Mucosa of rectum (tissue), 2 donors: ENCODE results near the gene PCLAF.
"Not testable (repeated sequence)": the region's sequence is repeated elsewhere in the genome, so short reads cannot be mapped to it uniquely, and the experiment has no call there.

Source experiments
- H3K27ac ChIP-seq, 2 donors: one replicate each; pipeline ENCODE4 v1.7.0; 2013; ENCODE audit warnings: inconsistent platforms in 2 of 2, low read depth in 2 of 2, low read length in 2 of 2
- H3K27me3 ChIP-seq, 2 donors: one replicate each; pipeline ENCODE4 v1.7.0; 2013; ENCODE audit warnings: low read length in 2 of 2; ENCODE audit not compliant: control insufficient read depth in 2 of 2, insufficient read depth in 2 of 2
- H3K36me3 ChIP-seq, 2 donors: one replicate each; pipeline ENCODE4 v1.7.0; 2013; ENCODE audit warnings: low read length in 2 of 2; ENCODE audit not compliant: control insufficient read depth in 2 of 2, insufficient read depth in 2 of 2
- H3K4me1 ChIP-seq, 2 donors: one replicate each; pipeline ENCODE4 v1.7.0; 2013; ENCODE audit warnings: low read length in 2 of 2, mild to moderate bottlenecking in 1 of 2; ENCODE audit not compliant: control insufficient read depth in 2 of 2, insufficient read depth in 2 of 2
- H3K4me3 ChIP-seq, 2 donors: one replicate each; pipeline ENCODE4 v1.7.0; 2013; ENCODE audit warnings: low read length in 2 of 2
- H3K9ac ChIP-seq, 2 donors: one replicate each; pipeline ENCODE4 v1.7.0; 2013; ENCODE audit warnings: low read length in 2 of 2, low read depth in 1 of 2, mild to moderate bottlenecking in 1 of 2
- H3K9me3 ChIP-seq, 2 donors: one replicate each; pipeline ENCODE4 v1.7.0; 2013; ENCODE audit warnings: low read length in 2 of 2; ENCODE audit not compliant: control insufficient read depth in 2 of 2
- donor health status: healthy.
- donor health status: Normal muscosa, but diverticular disease.

The PCLAF gene

DNA sequence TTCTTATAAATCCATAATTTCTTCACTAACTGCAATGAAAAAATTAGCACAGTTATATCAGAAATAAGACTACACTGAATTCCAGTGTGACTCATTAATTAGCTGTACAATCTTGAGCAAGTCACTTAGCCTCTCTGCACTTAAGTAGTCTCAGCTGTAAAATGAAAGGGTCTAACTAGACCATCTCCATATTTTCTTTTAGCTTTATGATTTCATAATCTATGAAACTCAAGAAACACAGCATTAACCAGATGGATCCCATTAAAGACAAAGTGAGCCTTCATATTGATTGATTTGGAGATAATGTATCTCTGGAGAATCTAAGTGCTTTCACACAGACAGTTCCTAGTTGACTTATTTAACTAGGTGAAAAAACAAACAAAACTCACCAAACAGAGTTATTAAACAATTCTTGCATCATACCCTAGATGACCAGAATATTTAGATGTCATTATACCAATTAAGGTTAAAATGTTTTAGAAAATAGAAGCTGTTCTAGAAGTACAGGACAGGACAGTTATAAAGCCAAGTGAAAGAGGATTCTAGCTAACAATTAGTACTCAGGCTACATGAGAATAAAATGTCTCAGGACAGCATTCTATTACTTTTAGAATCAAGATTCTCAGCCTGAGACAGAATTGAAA lies 36.5 kb downstream of the PCLAF start:
- H3K4me3 ChIP-seq = no peak overlapping the region
- H3K9ac ChIP-seq = no peak overlapping the region
- peaks cover 0 to 8% of the 10 kb centered on the region in 2 donors for H3K36me3 ChIP-seq
- peaks cover 0 to 3% of the 10 kb centered on the region in 2 donors for H3K4me1 ChIP-seq
- H3K27ac ChIP-seq = no peak overlapping the region
- no peaks in the 10 kb centered on the region for H3K9me3 ChIP-seq
- H3K27me3 ChIP-seq = no peaks in the 10 kb centered on the region

DNA sequence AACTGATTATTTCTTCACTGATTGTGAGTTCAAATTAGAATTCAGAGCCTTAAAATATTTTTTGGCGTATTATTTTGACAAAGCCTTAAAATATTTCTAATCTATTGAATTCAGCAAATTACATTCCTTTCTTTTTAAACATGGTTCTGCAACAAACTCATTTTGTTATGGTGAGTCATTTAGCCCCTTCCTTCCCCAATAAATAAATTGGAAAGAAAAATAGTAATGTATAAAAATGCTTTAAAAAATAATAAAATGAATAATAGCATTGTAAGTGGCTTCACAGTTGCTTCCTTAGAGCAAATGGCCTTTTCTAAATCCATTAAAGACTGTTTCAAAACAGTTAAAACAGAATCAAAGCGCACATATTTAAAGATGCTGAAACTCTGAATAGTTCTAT lies 37.4 kb downstream of the PCLAF start:
- no peak overlapping the region for H3K27ac ChIP-seq
- no peaks in the 10 kb centered on the region for H3K27me3 ChIP-seq
- no peaks in the 10 kb centered on the region for H3K9me3 ChIP-seq
- no peak overlapping the region for H3K4me3 ChIP-seq
- H3K36me3 ChIP-seq = peaks cover 0 to 8% of the 10 kb centered on the region in 2 donors
- peaks cover 0 to 3% of the 10 kb centered on the region in 2 donors for H3K4me1 ChIP-seq
- H3K9ac ChIP-seq = no peak overlapping the region

- Histone ChIP-seq H3K27me3 (no peaks in the 10 kb centered on the region), H3K9me3 (no peaks in the 10 kb centered on the region), H3K27ac (no peak overlapping the region), H3K4me3 (no peak overlapping the region), H3K36me3 (peaks cover 0 to 4% of the 10 kb centered on the region in 2 donors), H3K4me1 (peaks cover 0 to 3% of the 10 kb centered on the region in 2 donors), H3K9ac (no peak overlapping the region)
Measured at GRCh38 chr15:64343222-64343621, 38.0 kb downstream of the PCLAF start.

DNA sequence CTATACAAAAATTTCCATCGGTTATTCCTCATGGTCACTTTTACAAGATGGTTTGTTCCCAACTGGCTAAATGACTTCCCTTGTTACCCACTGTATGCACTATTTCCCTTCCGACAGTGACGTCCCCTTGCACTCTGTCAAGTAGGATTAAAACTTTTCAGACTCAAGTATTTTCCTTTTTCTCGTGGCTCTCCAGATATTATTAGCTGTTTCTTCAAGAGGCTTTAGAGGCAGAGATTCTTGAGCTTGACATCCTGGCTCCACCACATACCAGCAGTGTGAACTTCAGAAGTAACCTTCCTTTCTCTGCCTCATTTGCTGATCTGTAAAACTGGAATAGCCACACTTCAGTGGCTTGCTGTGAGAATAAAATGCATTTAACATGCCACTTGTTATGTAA lies 39.3 kb downstream of the PCLAF start:
- Histone ChIP-seq H3K4me3 (no peak overlapping the region), H3K36me3 (peaks cover 0 to 4% of the 10 kb centered on the region in 2 donors), H3K9ac (no peak overlapping the region), H3K9me3 (no peaks in the 10 kb centered on the region), H3K27me3 (no peaks in the 10 kb centered on the region), H3K27ac (no peak overlapping the region), H3K4me1 (peaks cover 0 to 3% of the 10 kb centered on the region in 2 donors)

- peaks cover 0 to 3% of the 10 kb centered on the region in 2 donors for H3K4me1 ChIP-seq
- peaks cover 0 to 4% of the 10 kb centered on the region in 2 donors for H3K36me3 ChIP-seq
- no peaks in the 10 kb centered on the region for H3K27me3 ChIP-seq
- no peaks in the 10 kb centered on the region for H3K9me3 ChIP-seq
- no peak overlapping the region for H3K4me3 ChIP-seq
- H3K9ac ChIP-seq = no peak overlapping the region
- H3K27ac ChIP-seq = peak overlapping the region in 1 of 2 donors; percentile 29
Measured at GRCh38 chr15:64340355-64340754, 40.9 kb downstream of the PCLAF start.

DNA sequence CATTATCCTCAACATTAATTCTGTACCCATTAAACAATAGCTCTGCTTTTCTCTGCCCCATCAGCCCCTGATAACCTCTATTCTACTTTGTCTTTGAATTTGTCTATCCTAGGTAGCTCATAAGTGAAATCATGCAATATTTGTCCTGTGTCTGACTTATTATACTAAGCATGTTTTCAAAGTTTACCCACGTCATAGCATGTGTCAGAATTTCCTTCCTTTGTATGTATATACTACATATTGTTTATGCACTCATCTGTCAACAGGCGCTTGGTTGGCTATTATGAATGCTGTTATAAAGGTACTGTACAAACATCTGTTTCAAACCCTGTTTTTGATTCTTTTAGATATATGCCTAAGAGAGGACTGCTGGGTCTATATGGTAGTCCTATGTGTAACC lies 43.5 kb downstream of the PCLAF start:
- Histone ChIP-seq H3K9ac (no peak overlapping the region), H3K4me3 (no peak overlapping the region), H3K27me3 (no peaks in the 10 kb centered on the region), H3K36me3 (peaks cover 0 to 4% of the 10 kb centered on the region in 2 donors), H3K4me1 (peaks cover 0 to 3% of the 10 kb centered on the region in 2 donors), H3K9me3 (no peaks in the 10 kb centered on the region), H3K27ac (no peak overlapping the region)

- Histone ChIP-seq H3K9ac (no peak overlapping the region), H3K4me3 (no peak overlapping the region), H3K9me3 (no peaks in the 10 kb centered on the region), H3K4me1 (no peaks in the 10 kb centered on the region), H3K36me3 (no peaks in the 10 kb centered on the region), H3K27me3 (no peaks in the 10 kb centered on the region), H3K27ac (no peak overlapping the region)
Measured at GRCh38 chr15:64333986-64334929, 47.0 kb downstream of the PCLAF start.

DNA sequence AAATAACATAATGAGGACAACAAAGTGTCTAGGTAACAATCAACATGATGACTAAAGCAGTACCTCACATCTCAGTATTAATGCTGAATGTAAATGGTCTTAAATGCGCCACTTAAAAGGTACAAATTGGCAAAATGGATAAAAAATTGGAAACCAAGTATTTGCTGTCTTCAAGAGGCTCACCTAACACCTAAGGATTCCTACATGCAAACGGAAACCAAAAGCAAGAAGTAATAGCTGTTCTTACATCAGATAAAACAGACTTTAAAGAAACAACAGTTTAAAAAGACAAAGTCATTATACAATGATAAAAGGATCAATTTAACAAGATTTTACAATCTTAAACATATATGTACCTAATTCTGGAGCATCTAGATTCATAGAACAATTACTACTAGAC lies 47.7 kb downstream of the PCLAF start:
- Histone ChIP-seq H3K4me1 (no peaks in the 10 kb centered on the region), H3K27ac (no peak overlapping the region), H3K36me3 (no peaks in the 10 kb centered on the region), H3K27me3 (no peaks in the 10 kb centered on the region), H3K9me3 (no peaks in the 10 kb centered on the region), H3K9ac (no peak overlapping the region), H3K4me3 (no peak overlapping the region)

DNA sequence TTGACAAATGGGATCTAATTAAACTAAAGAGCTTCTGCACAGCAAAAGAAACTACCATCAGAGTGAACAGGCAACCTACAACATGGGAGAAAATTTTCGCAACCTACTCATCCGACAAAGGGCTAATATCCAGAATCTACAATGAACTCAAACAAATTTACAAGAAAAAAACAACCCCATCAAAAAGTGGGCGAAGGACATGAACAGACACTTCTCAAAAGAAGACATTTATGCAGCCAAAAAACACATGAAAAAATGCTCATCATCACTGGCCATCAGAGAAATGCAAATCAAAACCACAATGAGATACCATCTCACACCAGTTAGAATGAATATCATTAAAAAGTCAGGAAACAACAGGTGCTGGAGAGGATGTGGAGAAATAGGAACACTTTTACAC lies 49.6 kb downstream of the PCLAF start:
- not testable (repeated sequence) for H3K9ac ChIP-seq, H3K27ac ChIP-seq, H3K4me3 ChIP-seq, H3K36me3 ChIP-seq, H3K27me3 ChIP-seq, H3K4me1 ChIP-seq, H3K9me3 ChIP-seq

DNA sequence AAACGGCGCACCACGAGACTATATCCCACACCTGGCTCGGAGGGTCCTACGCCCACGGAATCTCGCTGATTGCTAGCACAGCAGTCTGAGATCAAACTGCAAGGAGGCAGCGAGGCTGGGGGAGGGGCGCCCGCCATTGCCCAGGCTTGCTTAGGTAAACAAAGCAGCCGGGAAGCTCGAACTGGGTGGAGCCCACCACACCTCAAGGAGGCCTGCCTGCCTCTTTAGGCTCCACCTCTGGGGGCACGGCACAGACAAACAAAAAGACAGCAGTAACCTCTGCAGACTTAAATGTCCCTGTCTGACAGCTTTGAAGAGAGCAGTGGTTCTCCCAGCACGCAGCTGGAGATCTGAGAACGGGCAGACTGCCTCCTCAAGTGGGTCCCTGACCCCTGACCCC lies 54.3 kb downstream of the PCLAF start:
- H3K4me1 ChIP-seq, H3K4me3 ChIP-seq, H3K9ac ChIP-seq, H3K27ac ChIP-seq, H3K9me3 ChIP-seq, H3K36me3 ChIP-seq, H3K27me3 ChIP-seq: not testable (repeated sequence)
